ENCODE measurements around the gene BRMS1. TPM values are rescaled to one million over a fixed set of nuclear protein-coding genes. Genes with fewer than 3 reads are reported as not detected.

The BRMS1 gene
- 36.4 and 38.0 TPM in 2 replicates for total RNA-seq

DNA sequence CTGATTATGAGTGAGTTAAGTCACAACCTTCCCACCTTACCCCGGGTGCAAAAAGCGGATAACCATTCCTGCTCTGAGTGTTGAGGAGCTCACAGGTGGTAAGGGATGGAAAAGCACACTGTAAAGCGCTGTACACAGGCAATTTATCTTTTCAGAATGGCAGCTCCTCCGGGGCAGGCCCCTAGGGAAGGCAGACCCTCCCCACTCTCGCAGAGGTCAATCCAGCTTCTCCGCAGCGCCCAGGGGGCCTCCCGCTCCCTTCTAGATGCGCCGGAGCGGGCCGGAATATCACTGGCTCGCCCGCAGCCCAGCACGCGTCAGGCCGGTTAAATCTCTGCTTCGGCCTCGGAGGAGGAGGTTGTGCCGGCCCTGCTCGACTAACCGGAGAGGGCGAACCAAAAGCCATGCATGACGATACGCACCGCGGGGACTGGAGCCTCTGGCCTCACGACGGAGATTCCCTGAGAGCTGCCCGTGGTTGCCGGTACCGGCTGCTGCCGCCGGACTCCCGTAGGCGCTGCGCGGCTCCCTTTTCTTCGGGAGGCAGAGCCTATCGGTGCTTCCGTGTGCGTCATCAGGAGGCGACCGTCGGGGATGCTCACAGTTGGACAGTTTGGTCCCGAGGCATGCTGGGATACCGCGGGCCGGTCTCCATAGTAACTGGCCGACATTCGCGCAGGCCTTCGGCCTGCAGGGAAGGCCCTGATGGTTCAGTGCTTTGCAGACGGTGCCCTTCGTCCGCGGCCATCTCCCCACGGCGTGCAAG is at the start of gene BRMS1:
BRMS1 (minus strand) TSS at position 555 of the 766 bp plus-strand sequence. CDS start 2,870 bp downstream, outside the sequence.

DNA sequence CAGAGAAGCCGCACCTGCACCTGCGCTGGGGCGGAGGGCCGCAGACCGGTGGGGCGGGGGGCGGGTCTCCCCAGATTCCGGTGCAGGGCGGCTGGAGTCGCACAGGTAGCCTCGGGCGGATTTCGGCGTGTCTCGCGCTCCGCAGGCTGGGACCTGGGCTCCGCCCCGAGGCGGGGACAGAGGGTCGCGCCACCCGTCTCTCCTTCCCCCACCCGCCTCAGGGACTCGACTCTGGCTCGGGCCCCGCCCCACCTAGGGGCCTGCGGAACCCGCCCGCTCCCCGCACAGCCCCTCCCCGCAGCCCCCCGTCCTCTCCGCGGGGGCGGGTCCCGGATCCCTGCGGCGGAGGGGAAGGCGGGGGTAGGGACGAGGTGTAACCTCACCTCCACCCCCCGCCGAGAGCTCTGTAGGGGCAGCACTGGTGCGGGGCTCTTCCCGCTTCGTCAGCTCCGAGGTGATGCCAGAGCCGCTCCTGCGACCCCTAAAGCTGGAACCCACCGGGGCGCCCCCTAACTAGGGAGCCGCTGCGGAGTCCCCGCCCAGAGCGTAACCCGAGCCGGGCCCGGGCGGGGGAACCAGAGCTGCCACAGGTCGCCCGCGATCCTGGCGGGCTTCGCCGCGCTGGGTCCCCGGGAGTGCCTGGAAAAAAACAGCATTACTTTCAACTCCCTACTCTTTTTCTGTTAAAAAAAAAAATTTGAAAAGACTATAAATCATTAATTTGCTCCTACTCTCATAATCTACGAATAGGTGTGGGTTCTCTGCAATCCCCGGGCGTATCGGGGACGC is 26.9 kb upstream of the BRMS1 start, which contains the start of gene SLC29A2:
SLC29A2 (minus strand) TSS at position 134 of the 789 bp plus-strand sequence. CDS start 169 bp downstream, outside the sequence.

GRCh38 chr11:66347425-66348276 is 2.7 kb upstream of the BRMS1 start, which contains the start of gene B4GAT1:
TSS of gene B4GAT1 (minus strand) at chr11:66347629. CDS start at chr11:66347545, 84 bp downstream.

GRCh38 chr11:66336234-66337102 is 8.4 kb downstream of the BRMS1 start, which contains the start of gene RIN1:
TSS of gene RIN1 (minus strand) at chr11:66336434. CDS start at chr11:66336402, 32 bp downstream.

DNA sequence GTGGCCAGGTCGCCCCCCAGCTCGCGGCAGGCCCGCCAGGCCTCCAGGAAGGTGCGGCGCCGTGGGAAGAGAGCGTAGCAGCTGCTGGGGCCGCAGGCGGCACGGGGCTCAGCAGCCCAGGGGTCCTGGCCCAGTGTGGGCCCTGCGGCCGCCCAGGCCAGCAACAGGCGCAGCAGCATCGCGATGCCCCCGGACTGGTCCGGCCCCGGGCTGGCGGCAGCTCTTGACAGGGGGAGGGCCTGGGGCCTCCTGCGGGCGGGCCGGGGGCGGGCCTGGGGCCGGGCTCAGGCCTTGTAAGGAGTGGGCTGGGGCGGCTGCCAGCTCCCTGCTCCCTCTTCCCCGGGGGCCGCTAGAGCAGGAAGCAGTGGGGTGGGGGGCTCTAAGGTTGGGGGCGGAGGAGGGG is 28.1 kb downstream of the BRMS1 start, which contains the start of gene CD248:
CD248 (minus strand) TSS at position 196 of the 403 bp plus-strand sequence; CDS start at position 179, 17 bp downstream.

DNA sequence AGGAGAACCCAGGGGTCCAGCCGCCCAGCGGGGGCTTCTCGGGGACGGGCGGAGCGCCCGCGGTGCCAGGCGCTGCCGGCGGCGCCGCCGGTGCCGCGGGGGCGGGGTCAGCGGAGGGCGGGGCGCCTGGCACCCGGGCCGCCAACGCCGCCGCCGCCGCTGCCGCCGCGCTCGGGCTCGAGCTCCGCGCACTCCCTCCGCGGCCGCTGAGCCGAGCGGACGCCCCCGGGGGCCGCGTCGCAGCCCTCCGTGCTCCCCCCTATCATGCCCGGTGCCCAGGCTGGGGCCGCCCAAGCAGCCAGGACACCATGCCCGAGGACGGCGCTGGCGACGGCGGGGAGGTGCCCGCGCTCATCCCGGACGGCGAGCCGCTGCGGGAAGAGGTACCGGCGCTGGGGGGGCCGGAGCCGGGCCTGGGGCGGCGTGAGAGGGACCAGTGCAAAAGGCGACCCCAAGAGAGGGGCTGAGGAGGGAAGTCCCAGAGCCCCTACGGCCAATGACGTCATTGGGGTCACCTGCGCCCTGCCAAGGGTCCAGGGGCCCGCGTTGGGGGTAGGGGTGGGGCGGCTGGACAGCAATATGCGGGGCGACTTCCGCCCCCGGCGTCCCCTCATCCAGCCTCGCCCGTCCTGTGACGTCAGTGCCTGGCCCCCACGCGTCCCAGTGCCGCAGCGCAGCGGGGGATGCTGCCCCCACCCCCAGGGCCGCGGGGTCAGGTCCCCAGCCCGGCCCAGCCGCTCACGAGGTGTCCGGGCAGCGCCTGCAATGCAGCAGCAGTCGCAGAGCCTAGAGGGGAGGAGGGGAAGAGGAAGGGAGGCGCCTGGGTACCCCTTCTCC is 53.0 kb downstream of the BRMS1 start, which contains the start of gene TMEM151A:
TMEM151A (plus strand) TSS at position 189 of the 837 bp plus-strand sequence; CDS start at position 309, 120 bp downstream.

DNA sequence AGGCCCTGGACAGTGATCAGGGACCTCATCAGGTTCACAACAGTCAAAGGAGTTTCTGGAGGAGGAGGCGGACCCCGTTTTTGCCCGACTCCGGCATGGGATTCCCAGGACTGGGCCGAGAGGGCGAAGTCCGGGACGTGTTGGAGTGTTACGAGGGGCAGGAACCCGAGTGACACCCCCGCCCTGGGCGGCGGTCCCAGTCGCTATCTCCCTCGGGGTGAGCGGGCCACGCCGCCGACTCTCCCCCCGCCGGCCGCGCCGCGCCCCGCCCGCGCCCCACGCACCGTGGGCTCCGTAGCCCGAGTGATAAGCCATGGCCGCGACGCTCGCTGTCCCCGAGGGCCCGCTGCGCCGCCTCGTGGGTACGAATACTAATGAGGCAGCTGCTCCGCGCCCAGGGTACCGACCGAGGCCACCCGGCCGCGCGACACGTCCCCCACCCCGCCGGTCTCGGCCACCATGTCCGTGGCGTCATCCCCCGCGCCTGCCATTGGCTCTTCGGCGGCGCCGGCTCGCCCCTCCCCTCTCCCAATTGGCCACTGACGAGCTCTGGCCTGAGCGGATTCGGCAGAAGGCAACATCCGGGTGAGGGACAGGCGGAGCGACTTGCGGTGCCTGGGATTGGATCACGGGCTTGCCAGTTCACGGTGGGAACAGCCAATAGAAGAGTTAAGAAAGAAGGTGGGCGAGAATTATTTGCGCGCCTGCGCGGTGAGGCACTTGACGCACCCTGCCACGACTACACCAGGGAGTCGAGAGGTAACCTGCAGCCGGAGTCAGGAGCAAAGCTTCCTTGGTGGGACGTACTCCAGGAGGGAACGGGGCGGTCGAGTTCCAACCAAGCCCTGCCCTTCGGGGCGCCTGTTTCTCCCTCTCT is 56.0 kb downstream of the BRMS1 start, which contains the start of gene YIF1A:
YIF1A (minus strand) TSS at position 473 of the 877 bp plus-strand sequence; CDS start at position 315, 158 bp downstream.

Small RNA genes within 50 kb of the gene (small RNA-seq; reads per million reads assigned to genes)
- not detected for gene RF00017
- 0.69 reads per million, percentile 25 among the genes with 10 or more reads in this experiment for gene RNU1-84P

Other genes with a start within 250 kb of the BRMS1 start
- 11.1 and 12.5 TPM in 2 replicates for gene KLC2, start 87.4 kb downstream of the BRMS1 start, total RNA-seq
- 74.4 and 77.1 TPM in 2 replicates for gene RAB1B, start 76.5 kb downstream of the BRMS1 start, total RNA-seq
- gene CNIH2, start 66.9 kb downstream of the BRMS1 start, total RNA-seq: 0.22 TPM in 1 of 2 replicates, not detected in the other
- gene YIF1A, start 56.0 kb downstream of the BRMS1 start, total RNA-seq: 99.6 and 122 TPM in 2 replicates
- gene TMEM151A, start 53.2 kb downstream of the BRMS1 start, total RNA-seq: 0.26 and 0.32 TPM in 2 replicates
- gene CD248, start 28.1 kb downstream of the BRMS1 start, total RNA-seq: 29.1 and 39.1 TPM in 2 replicates
- 22.7 and 23.1 TPM in 2 replicates for gene RIN1, start 8.7 kb downstream of the BRMS1 start, total RNA-seq
- gene B4GAT1, start 2.5 kb upstream of the BRMS1 start, total RNA-seq: 14.5 and 18.1 TPM in 2 replicates
- gene SLC29A2, start 26.7 kb upstream of the BRMS1 start, total RNA-seq: 0.11 and 0.13 TPM in 2 replicates
- gene NPAS4, start 75.9 kb upstream of the BRMS1 start, total RNA-seq: under 0.01 TPM in 1 of 2 replicates, not detected in the other
- gene MRPL11, start 93.7 kb upstream of the BRMS1 start, total RNA-seq: 36.5 and 45.6 TPM in 2 replicates
- 8.8 and 10.1 TPM in 2 replicates for gene PELI3, start 121.8 kb upstream of the BRMS1 start, total RNA-seq
- 27.1 and 33.2 TPM in 2 replicates for gene DPP3, start 135.3 kb upstream of the BRMS1 start, total RNA-seq
- 37.8 and 52.4 TPM in 2 replicates for gene BBS1, start 165.5 kb upstream of the BRMS1 start, total RNA-seq
- gene ZDHHC24, start 200.9 kb upstream of the BRMS1 start, total RNA-seq: 7.7 and 9.5 TPM in 2 replicates
- under 0.01 and 0.11 TPM in 2 replicates for gene ACTN3, start 201.8 kb upstream of the BRMS1 start, total RNA-seq
- 26.3 and 26.8 TPM in 2 replicates for gene CTSF, start 223.5 kb upstream of the BRMS1 start, total RNA-seq
- gene CCDC87, start 248.0 kb upstream of the BRMS1 start, total RNA-seq: 0.76 and 0.78 TPM in 2 replicates
- 27.7 and 39.3 TPM in 2 replicates for gene CCS, start 248.1 kb upstream of the BRMS1 start, total RNA-seq